Activated CD8-positive, alpha-beta memory T cell treated with anti-CD3 and anti-CD28 coated beads for 24 hours (primary cell): ENCODE results near the gene BORA.
"Not testable (repeated sequence)": the region's sequence is repeated elsewhere in the genome, so short reads cannot be mapped to it uniquely, and the experiment has no call there.

Source experiments
- DNase-seq: peaks from one replicate; pipeline ENCODE4 v3.0.0-alpha.2; 2020

BORA gene

GRCh38 chr13:72727417-72728289 lies at the start of gene BORA, which contains the start of gene MZT1:
TSS of gene BORA (plus strand) at chr13:72727923. CDS start at chr13:72728941, 1,018 bp downstream.
TSS of gene MZT1 (minus strand) at chr13:72727629. CDS start at chr13:72727602, 27 bp downstream.
- peak; percentile 97 for DNase-seq

GRCh38 chr13:72678312-72678711 lies 49.4 kb upstream of the BORA start:
- DNase-seq = no peak

- DNase-seq = no peak
These were observed 47.4 kb upstream of the BORA start for GRCh38 chr13:72680353-72680752.

GRCh38 chr13:72686766-72687165 lies 41.0 kb upstream of the BORA start:
- DNase-seq = no peak

- DNase-seq = no peak
These were observed 38.5 kb upstream of the BORA start for GRCh38 chr13:72689181-72689696.

- no peak for DNase-seq
These were observed 34.7 kb upstream of the BORA start for GRCh38 chr13:72692884-72693514.

GRCh38 chr13:72693832-72694231 lies 33.9 kb upstream of the BORA start:
- DNase-seq = no peak

GRCh38 chr13:72694314-72694713 lies 33.4 kb upstream of the BORA start:
- no peak for DNase-seq

- DNase-seq = no peak
These were observed 31.1 kb upstream of the BORA start for GRCh38 chr13:72696579-72696978.

- DNase-seq = no peak
These were observed 29.6 kb upstream of the BORA start for GRCh38 chr13:72698164-72698563.

- DNase-seq = no peak
These were observed 27.2 kb upstream of the BORA start for GRCh38 chr13:72700509-72700908.

- DNase-seq = no peak
These were observed 10.9 kb upstream of the BORA start for GRCh38 chr13:72716776-72717175.

GRCh38 chr13:72726185-72726584 lies 1.5 kb upstream of the BORA start:
- DNase-seq = not testable (repeated sequence)

- DNase-seq = no peak
These were observed 852 bp upstream of the BORA start for GRCh38 chr13:72726726-72727416.

- no peak for DNase-seq
These were observed 525 bp downstream of the BORA start for GRCh38 chr13:72728290-72728605.

GRCh38 chr13:72737033-72737432 lies 9.3 kb downstream of the BORA start:
- DNase-seq = no peak

GRCh38 chr13:72740015-72740414 lies 12.3 kb downstream of the BORA start:
- DNase-seq = no peak

GRCh38 chr13:72745260-72745659 lies 17.5 kb downstream of the BORA start:
- DNase-seq = no peak

GRCh38 chr13:72751220-72751619 lies 23.5 kb downstream of the BORA start:
- no peak for DNase-seq

- DNase-seq = no peak
These were observed 26.4 kb downstream of the BORA start for GRCh38 chr13:72754111-72754510.

GRCh38 chr13:72757792-72758535 lies 30.2 kb downstream of the BORA start:
- no peak for DNase-seq

GRCh38 chr13:72760189-72760588 lies 32.5 kb downstream of the BORA start:
- no peak for DNase-seq

GRCh38 chr13:72763411-72763810 lies 35.7 kb downstream of the BORA start:
- DNase-seq = no peak
